22Rv1 (cell line): ENCODE results near the gene RAB11FIP2.

Experiments
- CTCF ChIP-seq: fragments of 450-650 bp; IDR thresholded peaks from 2 replicates; pipeline ENCODE4 v1.5.1; 2017; ENCODE audit warnings: mild to moderate bottlenecking
- ZFX ChIP-seq: fragments of 450-650 bp; IDR thresholded peaks from 2 replicates; pipeline ENCODE4 v1.6.1; 2017; ENCODE audit warnings: antibody characterized with exemption, borderline replicate concordance

- TF ChIP-seq CTCF: no peak
- no peak for TF ChIP-seq ZFX
These were observed 1.1 kb upstream of the RAB11FIP2 start for GRCh38 chr10:118047880-118048279.
